OCI-LY1 (cell line): Measurements from ENCODE around the gene TIAL1.

Experiments
- CTCF ChIP-seq: fragments of 200-600 bp; sonication (generic), shearing (Covaris generic); IDR thresholded peaks from 2 replicates; pipeline ENCODE4 v1.5.1; 2017; ENCODE audit warnings: mild to moderate bottlenecking, antibody characterized with exemption, low read length, moderate library complexity, mixed read lengths
- EZH2 ChIP-seq: fragments of 200-600 bp; sonication (generic), shearing (Covaris generic); IDR thresholded peaks from 2 replicates; pipeline ENCODE4 v1.8.0; 2017; ENCODE audit warnings: borderline replicate concordance, mixed run types, mild to moderate bottlenecking, antibody characterized with exemption, low read length, moderate library complexity, mixed read lengths

- no peak for TF ChIP-seq EZH2
- no peak for TF ChIP-seq CTCF
These were observed 46.8 kb upstream of the TIAL1 start for GRCh38 chr10:119643306-119644204.
